Skeletal muscle tissue (tissue), 4 donors: ENCODE data around the gene PTPRM. TPM values are rescaled to one million over a fixed set of nuclear protein-coding genes. Genes with fewer than 3 reads are reported as not detected.
A peak's percentile ranks its signal among the peaks of the same experiment; 100 is the strongest.

ENCODE experiments used
- H3K27ac ChIP-seq: one replicate; pipeline ENCODE4 v1.7.0; 2013; ENCODE audit warnings: mild to moderate bottlenecking, low read depth, low read length, inconsistent platforms
- H3K27me3 ChIP-seq, 3 donors: one replicate each; pipeline ENCODE4 v1.7.0; 2013; ENCODE audit warnings: low read length in 3 of 3; ENCODE audit not compliant: control insufficient read depth in 3 of 3, insufficient read depth in 3 of 3
- H3K36me3 ChIP-seq, 3 donors: one replicate each; pipeline ENCODE4 v1.7.0; 2013; ENCODE audit warnings: low read length in 3 of 3; ENCODE audit not compliant: control insufficient read depth in 3 of 3, insufficient read depth in 3 of 3
- H3K4me1 ChIP-seq, 3 donors: one replicate each; pipeline ENCODE4 v1.7.0; 2013; ENCODE audit warnings: low read length in 3 of 3, mild to moderate bottlenecking in 3 of 3; ENCODE audit not compliant: control insufficient read depth in 3 of 3, insufficient read depth in 3 of 3
- H3K4me3 ChIP-seq, 3 donors: one replicate each; pipeline ENCODE4 v1.7.0; 2013; ENCODE audit warnings: low read length in 3 of 3
- H3K9ac ChIP-seq, 3 donors: one replicate each; pipeline ENCODE4 v1.7.0; 2013; ENCODE audit warnings: low read length in 3 of 3, mild to moderate bottlenecking in 3 of 3, moderate library complexity in 2 of 3, low read depth in 1 of 3
- H3K9me3 ChIP-seq, 3 donors: one replicate each; pipeline ENCODE4 v1.7.0; 2013; ENCODE audit warnings: low read length in 3 of 3; ENCODE audit not compliant: control insufficient read depth in 3 of 3
- total RNA-seq: library from RNA; depleted of rRNA; stranded (reverse); fragments of >200 nt; gene quantifications from one replicate; pipeline ENCODE4 v1.2.3, GENCODE V29; 2014
- donor health status: Osteomylitis.

PTPRM gene
- total RNA-seq, 1 donor from 2014 or later = 68.9 TPM

DNA sequence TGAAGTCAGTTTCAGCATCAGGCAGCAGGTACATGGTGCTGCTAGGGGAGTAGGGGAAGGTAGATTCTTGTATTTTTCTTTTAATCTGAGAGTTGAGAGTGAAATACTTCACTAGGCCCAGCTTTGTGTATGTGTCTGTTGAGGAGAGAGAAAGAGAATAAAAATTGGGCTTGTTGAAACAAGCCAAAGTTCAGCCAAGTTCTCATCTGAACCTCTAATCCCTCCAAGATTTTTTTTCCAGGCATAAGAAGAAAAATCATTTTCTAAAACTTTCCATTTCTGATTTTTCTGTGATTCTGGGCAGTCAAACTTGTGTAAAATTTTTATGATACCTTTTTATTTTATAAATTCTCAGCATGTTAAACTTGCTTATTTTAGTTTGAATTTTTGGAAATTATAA, 55.6 kb downstream of the PTPRM start:
- H3K4me1 ChIP-seq = peaks cover 44 to 56% (median 49%) of the 10 kb centered on the region in 3 donors
- H3K36me3 ChIP-seq = no peaks in the 10 kb centered on the region
- H3K9ac ChIP-seq = no peak overlapping the region
- no peak overlapping the region for H3K27ac ChIP-seq
- H3K4me3 ChIP-seq = no peak overlapping the region
- no peaks in the 10 kb centered on the region for H3K9me3 ChIP-seq
- H3K27me3 ChIP-seq = no peaks in the 10 kb centered on the region

DNA sequence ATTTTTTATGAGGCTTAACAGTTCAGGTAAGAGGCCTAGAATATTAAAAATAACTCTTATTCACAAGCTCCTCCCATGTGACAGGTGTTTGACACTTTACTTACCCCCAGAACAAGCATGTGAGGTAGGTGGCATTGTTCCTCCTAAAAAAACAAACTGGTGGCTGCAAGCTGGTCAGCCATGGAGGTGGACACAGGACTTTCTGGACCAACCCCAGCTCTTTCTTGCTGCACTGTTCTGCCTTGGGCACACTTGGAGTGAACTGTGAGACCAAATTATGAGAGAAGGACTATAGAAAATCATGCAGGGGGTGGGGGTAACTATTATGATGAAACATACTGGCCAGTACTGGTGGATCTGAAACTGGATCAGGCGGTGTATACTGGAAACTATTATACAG, 56.6 kb downstream of the PTPRM start:
- Histone ChIP-seq H3K36me3 (no peaks in the 10 kb centered on the region), H3K27me3 (no peaks in the 10 kb centered on the region), H3K27ac (no peak overlapping the region), H3K4me3 (no peak overlapping the region), H3K4me1 (peaks cover 36 to 49% (median 45%) of the 10 kb centered on the region in 3 donors), H3K9me3 (no peaks in the 10 kb centered on the region), H3K9ac (no peak overlapping the region)

DNA sequence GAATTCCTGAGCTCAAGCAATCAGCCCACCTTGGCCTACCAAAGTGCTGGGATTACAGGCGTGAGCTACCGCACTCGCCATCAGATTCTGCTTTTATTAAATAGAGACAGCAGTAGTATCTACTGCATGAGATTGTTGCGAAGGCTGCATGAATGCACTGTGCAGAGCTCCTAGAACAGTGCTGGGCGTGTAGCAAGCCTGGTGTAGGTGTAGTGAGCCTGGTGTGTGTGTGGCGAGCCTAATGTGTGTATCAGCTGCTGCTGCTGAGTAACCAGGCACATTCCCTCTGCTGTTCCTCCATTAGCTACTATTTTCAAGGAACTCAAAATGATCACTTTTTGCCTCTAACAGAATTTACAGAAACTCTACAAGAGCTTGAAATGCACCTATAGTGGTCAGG, 57.6 kb downstream of the PTPRM start:
- no peaks in the 10 kb centered on the region for H3K36me3 ChIP-seq
- H3K27ac ChIP-seq = no peak overlapping the region
- no peak overlapping the region for H3K9ac ChIP-seq
- no peaks in the 10 kb centered on the region for H3K9me3 ChIP-seq
- H3K4me3 ChIP-seq = no peak overlapping the region
- H3K4me1 ChIP-seq = peaks cover 29 to 40% (median 39%) of the 10 kb centered on the region in 3 donors
- H3K27me3 ChIP-seq = no peaks in the 10 kb centered on the region

GRCh38 chr18:7626175-7626921, 59.2 kb downstream of the PTPRM start:
- peak overlapping the region; percentile 27 for H3K27ac ChIP-seq

GRCh38 chr18:7626922-7627440, 59.9 kb downstream of the PTPRM start:
- Histone ChIP-seq H3K27ac (peak overlapping the region; percentile 27), H3K9me3 (no peaks in the 10 kb centered on the region), H3K4me1 (peaks cover 28 to 39% (median 38%) of the 10 kb centered on the region in 3 donors), H3K4me3 (no peak overlapping the region), H3K27me3 (no peaks in the 10 kb centered on the region), H3K9ac (no peak overlapping the region), H3K36me3 (no peaks in the 10 kb centered on the region)

More at GRCh38 chr18:7626175-7626921, 59.2 kb downstream of the PTPRM start:
- H3K9ac ChIP-seq = no peak overlapping the region
- H3K9me3 ChIP-seq = no peaks in the 10 kb centered on the region
- peaks cover 28 to 37% (median 36%) of the 10 kb centered on the region in 3 donors for H3K4me1 ChIP-seq
- H3K4me3 ChIP-seq = no peak overlapping the region
- H3K27me3 ChIP-seq = no peaks in the 10 kb centered on the region
- no peaks in the 10 kb centered on the region for H3K36me3 ChIP-seq

- no peaks in the 10 kb centered on the region for H3K36me3 ChIP-seq
- peaks cover 19 to 38% (median 31%) of the 10 kb centered on the region in 3 donors for H3K4me1 ChIP-seq
- H3K9me3 ChIP-seq = no peaks in the 10 kb centered on the region
- no peak overlapping the region for H3K27ac ChIP-seq
- H3K4me3 ChIP-seq = no peak overlapping the region
- no peaks in the 10 kb centered on the region for H3K27me3 ChIP-seq
- no peak overlapping the region for H3K9ac ChIP-seq
Measured at GRCh38 chr18:7629416-7629815, 62.3 kb downstream of the PTPRM start.

GRCh38 chr18:7630731-7631442, 63.8 kb downstream of the PTPRM start:
- Histone ChIP-seq H3K4me3 (no peak overlapping the region), H3K9me3 (no peaks in the 10 kb centered on the region), H3K9ac (no peak overlapping the region), H3K36me3 (no peaks in the 10 kb centered on the region), H3K4me1 (peaks cover 19 to 37% (median 27%) of the 10 kb centered on the region in 3 donors), H3K27me3 (no peaks in the 10 kb centered on the region), H3K27ac (no peak overlapping the region)

DNA sequence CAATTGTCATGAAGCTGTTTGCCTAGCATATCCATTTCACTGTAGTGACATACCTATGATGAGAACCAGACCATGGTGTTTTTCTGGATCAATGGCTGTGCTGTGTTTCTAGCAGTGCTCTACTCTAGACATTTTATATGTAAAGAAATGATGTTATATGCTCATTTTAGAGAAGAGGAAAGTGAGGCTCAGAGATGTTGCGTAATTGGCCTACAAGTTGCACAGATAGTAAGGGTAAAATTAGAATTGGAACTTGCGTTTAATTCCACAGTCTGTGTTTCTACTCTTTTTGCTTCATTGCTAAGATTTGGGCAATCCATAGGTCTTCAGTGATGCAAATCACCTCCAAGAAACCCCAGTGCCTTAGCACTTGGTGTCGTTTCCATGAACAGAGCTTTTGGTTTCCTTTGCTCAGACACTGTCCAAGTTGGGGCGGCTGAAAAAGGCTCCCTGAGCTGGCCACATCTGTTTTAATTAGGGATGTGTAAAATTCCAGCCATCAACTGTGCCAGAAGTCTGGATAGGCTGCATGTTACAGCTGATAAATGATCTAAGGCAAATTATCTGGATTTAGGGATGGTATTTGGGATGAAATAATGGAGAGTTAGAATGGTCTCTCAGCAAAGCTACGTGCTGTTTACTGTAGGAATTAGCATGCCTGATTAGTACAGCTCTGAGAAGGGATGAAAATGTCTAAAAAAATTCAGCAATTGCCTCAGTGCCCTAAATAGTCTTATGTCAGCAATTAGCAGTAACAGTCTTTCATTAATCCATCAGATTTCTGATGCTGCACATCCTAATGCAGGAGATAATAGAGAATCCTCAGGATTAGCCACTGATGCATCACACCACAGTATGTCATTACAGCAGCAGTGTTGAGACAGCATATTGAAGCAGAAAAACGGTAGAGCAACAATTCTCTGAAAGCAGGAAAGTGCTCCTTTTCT, 65.3 kb downstream of the PTPRM start:
- H3K9ac ChIP-seq = no peak overlapping the region
- no peak overlapping the region for H3K4me3 ChIP-seq
- peaks cover 7 to 23% (median 14%) of the 10 kb centered on the region in 3 donors for H3K4me1 ChIP-seq
- no peak overlapping the region for H3K27ac ChIP-seq
- no peaks in the 10 kb centered on the region for H3K27me3 ChIP-seq
- no peaks in the 10 kb centered on the region for H3K9me3 ChIP-seq
- no peaks in the 10 kb centered on the region for H3K36me3 ChIP-seq

DNA sequence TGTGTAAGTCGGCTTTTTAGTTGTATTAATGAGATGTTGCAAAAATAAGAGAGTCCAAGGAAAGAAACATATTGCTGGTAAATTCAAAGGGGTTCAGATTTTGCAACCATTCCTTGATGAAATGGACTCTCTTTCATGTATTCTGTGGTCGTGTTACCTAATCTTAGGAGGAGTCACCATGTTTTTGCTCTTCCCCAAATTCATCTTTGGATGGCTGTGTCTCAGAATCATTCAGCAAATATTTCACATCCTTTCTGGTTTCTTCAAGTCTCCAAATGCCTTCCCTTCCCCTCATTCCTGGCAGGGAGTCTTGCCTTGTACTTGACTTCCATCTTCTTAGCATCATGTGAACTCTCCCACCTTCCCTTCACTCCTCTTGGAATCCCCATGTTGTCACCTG, 66.1 kb downstream of the PTPRM start:
- no peaks in the 10 kb centered on the region for H3K27me3 ChIP-seq
- no peaks in the 10 kb centered on the region for H3K9me3 ChIP-seq
- H3K36me3 ChIP-seq = no peaks in the 10 kb centered on the region
- H3K9ac ChIP-seq = no peak overlapping the region
- H3K27ac ChIP-seq = no peak overlapping the region
- no peak overlapping the region for H3K4me3 ChIP-seq
- peaks cover 6 to 20% (median 12%) of the 10 kb centered on the region in 3 donors for H3K4me1 ChIP-seq
